Lung (tissue), 12 donors: Measurements from ENCODE around the gene MAF. TPM values are rescaled to one million over a fixed set of nuclear protein-coding genes. Genes with fewer than 3 reads are reported as not detected.

ENCODE experiments used
- ATAC-seq: fragments of 200-7000 bp; cut with Tn5 transposase; one replicate; pipeline ENCODE4 v1.9.1; 2020; ENCODE audit warnings: moderate number of reproducible peaks; ENCODE audit not compliant: insufficient read depth, low FRiP score
- DNase-seq, 3 donors: peaks; one replicate each; pipeline ENCODE4 v3.0.0-alpha.2; 2013 to 2017
- H3K27ac ChIP-seq, 2 donors: one replicate each; pipeline ENCODE4 v1.5.1; 2013; ENCODE audit warnings: mild to moderate bottlenecking in 2 of 2, moderate library complexity in 2 of 2, control low read depth in 1 of 2, inconsistent platforms in 1 of 2, low read depth in 1 of 2, low read length in 1 of 2
- H3K27me3 ChIP-seq, 3 donors: one replicate each; pipeline ENCODE4 v1.5.1; 2013; ENCODE audit warnings: low read length in 2 of 3; ENCODE audit not compliant: control insufficient read depth in 3 of 3, insufficient read depth in 3 of 3
- H3K36me3 ChIP-seq, 4 donors: one replicate each; pipeline ENCODE4 v1.5.1; 2013; ENCODE audit warnings: low read length in 4 of 4, mild to moderate bottlenecking in 1 of 4, moderate library complexity in 1 of 4; ENCODE audit not compliant: control insufficient read depth in 4 of 4, insufficient read depth in 4 of 4
- H3K4me1 ChIP-seq, 5 donors: one replicate each; pipeline ENCODE4 v1.5.1; 2013; ENCODE audit warnings: low read length in 5 of 5, mild to moderate bottlenecking in 2 of 5, moderate library complexity in 1 of 5; ENCODE audit not compliant: control insufficient read depth in 5 of 5, insufficient read depth in 5 of 5
- H3K4me3 ChIP-seq: one replicate; pipeline ENCODE4 v1.5.1; 2013; ENCODE audit warnings: mild to moderate bottlenecking, control low read depth, moderate library complexity
- H3K9ac ChIP-seq, 2 donors: one replicate each; pipeline ENCODE4 v1.5.1; 2013; ENCODE audit warnings: low read length in 2 of 2, control low read depth in 1 of 2; ENCODE audit not compliant: insufficient read depth in 1 of 2
- H3K9me3 ChIP-seq, 4 donors: one replicate each; pipeline ENCODE4 v1.5.1; 2013; ENCODE audit warnings: low read length in 3 of 4, mild to moderate bottlenecking in 1 of 4, moderate library complexity in 1 of 4; ENCODE audit not compliant: control insufficient read depth in 4 of 4, insufficient read depth in 3 of 4
- CTCF ChIP-seq: IDR thresholded peaks from 2 replicates; pipeline ENCODE4 v1.5.1; 2012; ENCODE audit warnings: mild to moderate bottlenecking; ENCODE audit errors: control extremely low read depth, extremely low read depth
- WGBS, 2 donors: extraction: QIAGEN DNeasy Blood & Tissue Kit; methylation state at CpG; one replicate each; pipeline ENCODE4 v1.1.7; 2013; 5-methylcytosine and 5-hydroxymethylcytosine counted together
- polyA plus RNA-seq, 2 donors: library from polyadenylated mRNA; stranded (reverse); fragments of 200-250 nt; gene quantifications; one replicate each; pipeline ENCODE4 v1.2.1, GENCODE V29; 2013
- total RNA-seq, 2 donors: library from RNA; depleted of rRNA in 1 of 2; stranded (reverse); fragments of >200 nt in 1 of 2; gene quantifications; one replicate each; pipeline ENCODE4 v1.2.1, GENCODE V29; 2014 to 2021
- donor health status: control.
- donor health status: control.
- donor health status: Bipolar disorder and iron deficiency.
- donor health status: healthy.
- donor health status: DM: yes; HTN: yes; CAD: no.

Gene MAF
- total and polyA plus RNA-seq, 4 donors = 7.0 to 66.8 (median 30.1) TPM

DNA sequence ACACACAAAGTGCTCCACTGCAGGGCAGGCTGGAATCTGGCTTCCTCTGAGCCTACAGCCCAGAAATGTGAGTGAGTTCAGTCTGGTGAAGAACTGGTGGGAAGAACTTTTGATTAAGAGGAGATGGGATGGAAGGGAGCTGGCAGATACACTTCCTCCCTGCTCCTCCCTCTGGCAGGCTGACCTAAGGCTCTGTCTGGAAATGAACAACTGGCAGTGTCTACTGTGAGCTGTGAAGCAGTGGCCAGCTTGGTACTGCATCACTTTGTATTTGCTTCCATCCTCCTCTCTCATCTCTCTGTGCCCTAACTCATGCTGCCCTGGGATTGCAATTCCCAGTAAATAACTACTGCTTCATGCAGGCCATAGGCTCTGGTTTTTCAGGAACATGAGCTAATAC is 45.6 kb downstream of the MAF start:
- TF ChIP-seq CTCF = no peak
- DNase-seq = peak in 2 of 3 donors; percentile 5 to 35
- Histone ChIP-seq H3K27ac (no peak overlapping the region), H3K9ac (no peak overlapping the region), H3K36me3 (no peaks in the 10 kb centered on the region), H3K4me3 (no peak overlapping the region), H3K4me1 (peaks cover 0 to 5% (median 0%) of the 10 kb centered on the region in 5 donors), H3K9me3 (no peaks in the 10 kb centered on the region), H3K27me3 (peaks cover 0 to 3% (median 0%) of the 10 kb centered on the region in 3 donors)
- no peak for ATAC-seq

GRCh38 chr16:79550373-79550772 is 50.2 kb downstream of the MAF start:
- H3K4me3 ChIP-seq = no peak overlapping the region
- no peak for DNase-seq

GRCh38 chr16:79547085-79547484 is 53.5 kb downstream of the MAF start:
- peaks cover 0 to 6% (median 0%) of the 10 kb centered on the region in 4 donors for H3K9me3 ChIP-seq
- H3K4me1 ChIP-seq = no peaks in the 10 kb centered on the region
- no peak for TF ChIP-seq CTCF
- no peaks in the 10 kb centered on the region for H3K36me3 ChIP-seq
- peaks cover 0 to 3% (median 0%) of the 10 kb centered on the region in 3 donors for H3K27me3 ChIP-seq
- 88 to 92% methylated on average over 6 of the region's 6 CpGs for WGBS, 2 donors
- H3K27ac ChIP-seq = no peak overlapping the region
- no peak overlapping the region for H3K4me3 ChIP-seq
- no peak for DNase-seq
- H3K9ac ChIP-seq = no peak overlapping the region
- ATAC-seq = no peak

More at GRCh38 chr16:79550373-79550772, 50.2 kb downstream of the MAF start:
- TF ChIP-seq CTCF = no peak
- no peak for ATAC-seq
- Histone ChIP-seq H3K27me3 (peaks cover 0 to 3% (median 0%) of the 10 kb centered on the region in 3 donors), H3K9me3 (peaks cover 0 to 6% (median 0%) of the 10 kb centered on the region in 4 donors), H3K9ac (no peak overlapping the region), H3K36me3 (no peaks in the 10 kb centered on the region), H3K4me1 (peaks cover 0 to 5% (median 0%) of the 10 kb centered on the region in 5 donors), H3K27ac (no peak overlapping the region)
- 93 to 95% methylated on average over 2 of the region's 2 CpGs for whole genome bisulfite sequencing, 2 donors
